ENCODE results near the gene C1orf232.

The C1orf232 gene

DNA sequence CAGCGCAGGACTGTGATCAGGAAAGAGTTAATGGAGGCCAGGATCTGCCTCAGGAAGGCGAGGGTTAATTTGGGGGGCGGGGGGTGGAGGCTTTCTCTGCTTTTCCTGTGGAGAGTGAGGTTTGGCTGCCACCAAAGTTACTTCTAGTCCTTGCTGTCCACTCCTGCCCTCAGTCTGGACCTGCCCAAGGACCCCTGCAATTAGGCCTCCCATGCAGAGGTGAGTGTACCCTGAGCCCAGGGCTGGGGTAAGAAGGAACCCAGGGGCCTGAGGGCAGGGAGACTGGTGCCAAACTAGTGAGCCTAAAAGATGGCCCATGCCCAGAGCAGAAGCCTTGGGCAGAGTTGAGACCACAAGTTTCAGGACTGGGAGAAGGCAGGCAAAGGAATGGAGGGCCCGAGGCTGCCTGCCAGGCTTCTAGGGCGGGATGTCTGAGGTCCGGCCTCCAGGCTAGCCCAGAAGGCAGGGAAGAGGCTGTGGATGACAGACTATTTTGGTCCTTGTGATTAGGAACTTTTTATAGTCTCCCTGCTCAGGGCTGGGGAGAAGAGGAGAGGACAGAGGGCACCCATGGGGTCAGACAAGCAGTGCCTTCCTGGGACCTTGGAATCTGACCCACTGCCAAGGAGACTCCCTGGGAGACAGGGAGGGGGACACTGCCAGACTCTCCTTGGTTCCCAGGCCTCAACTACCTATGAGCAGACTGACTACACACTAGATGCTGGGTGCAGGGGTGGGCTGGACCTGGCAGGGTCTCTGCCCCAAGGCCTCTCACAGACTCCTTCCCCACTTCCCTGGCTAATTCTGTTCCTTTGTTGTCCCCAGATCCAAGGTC, 9.6 kb downstream of the C1orf232 start, which contains the start of gene FAM110D:
Gene FAM110D (plus strand): TSS at position 172 of the 835 bp plus-strand sequence. CDS start 2,213 bp downstream, outside the sequence.
- 38% methylated on average over 6 of the region's 6 CpGs for WGBS

GRCh38 chr1:26158271-26158907, 10.4 kb downstream of the C1orf232 start:
- H2BK15ac ChIP-seq (ENCODE audit: low read depth, poor library complexity, severe bottlenecking) = no peak overlapping the region
- no peak overlapping the region for H2AFZ ChIP-seq (ENCODE audit: low read depth, low read length)
- H2BK12ac ChIP-seq (ENCODE audit: low read length in 2 of 2) = no peak overlapping the region
- H2BK120ac ChIP-seq (ENCODE audit: low read depth, low read length) = peak overlapping the region; percentile 13
- no peak overlapping the region for H3K27ac ChIP-seq (ENCODE audit: low read length, poor library complexity, severe bottlenecking)
- no peaks in the 10 kb centered on the region for H3K79me1 ChIP-seq (replicated peaks; ENCODE audit: low read length, poor library complexity, severe bottlenecking)
- no peak overlapping the region for H3K4ac ChIP-seq (ENCODE audit: low read depth in 1 of 2, low read length in 2 of 2)
- H3K4me3 ChIP-seq (ENCODE audit: insufficient read depth in 1 of 2, low read depth in 1 of 2, low read length in 2 of 2) = no peak overlapping the region
- no peak for DNase-seq
- no peak overlapping the region for H4K91ac ChIP-seq (ENCODE audit: low read length)
- H2BK5ac ChIP-seq (ENCODE audit: low read depth, low read length, poor library complexity, severe bottlenecking) = no peak overlapping the region
- no peak overlapping the region for H3K14ac ChIP-seq (ENCODE audit: low read length in 2 of 2)
- H3K23ac ChIP-seq (ENCODE audit: low read length in 2 of 2) = no peak overlapping the region
- no peak overlapping the region for H4K8ac ChIP-seq (ENCODE audit: low read length)
- H2AK5ac ChIP-seq (ENCODE audit: low read length, severe bottlenecking) = no peak overlapping the region
- H3K4me1 ChIP-seq (ENCODE audit: control insufficient read depth, insufficient read depth, low read depth, low read length) = peaks cover 16% of the 10 kb centered on the region
- H3K27me3 ChIP-seq (ENCODE audit: control insufficient read depth in 1 of 2, insufficient read depth in 1 of 2, low read length in 2 of 2) = peaks cover 80 to 87% of the 10 kb centered on the region in 2 experiments
- no peaks in the 10 kb centered on the region for H3K9me3 ChIP-seq (ENCODE audit: control insufficient read depth, low read length)
- no peak overlapping the region for H3K4me2 ChIP-seq (ENCODE audit: low read length, poor library complexity, severe bottlenecking)
- WGBS = 78% methylated on average over 5 of the region's 5 CpGs
- H3K18ac ChIP-seq (ENCODE audit: low read depth in 1 of 2, low read length in 2 of 2) = no peak overlapping the region
- H3K36me3 ChIP-seq (ENCODE audit: control insufficient read depth in 1 of 2, insufficient read depth in 2 of 2, low read depth in 1 of 2, low read length in 2 of 2) = no peaks in the 10 kb centered on the region
- H3K9ac ChIP-seq (ENCODE audit: low read length) = no peak overlapping the region

More for the DNA sequence above, 9.6 kb downstream of the C1orf232 start, which contains the start of gene FAM110D:
- peaks cover 79 to 86% of the 10 kb centered on the region in 2 experiments for H3K27me3 ChIP-seq (ENCODE audit: control insufficient read depth in 1 of 2, insufficient read depth in 1 of 2, low read length in 2 of 2)
- H4K91ac ChIP-seq (ENCODE audit: low read length) = peak within 1 kb of the TSS; percentile 18
- no peak for DNase-seq
- no peak within 1 kb of the TSS for H2AK5ac ChIP-seq (ENCODE audit: low read length, severe bottlenecking)
- no peak within 1 kb of the TSS for H3K4me2 ChIP-seq (ENCODE audit: low read length, poor library complexity, severe bottlenecking)
- H2BK15ac ChIP-seq (ENCODE audit: low read depth, poor library complexity, severe bottlenecking) = no peak within 1 kb of the TSS
- H4K8ac ChIP-seq (ENCODE audit: low read length) = no peak within 1 kb of the TSS
- H3K4me3 ChIP-seq (ENCODE audit: insufficient read depth in 1 of 2, low read depth in 1 of 2, low read length in 2 of 2) = no peak within 1 kb of the TSS
- no peaks in the 10 kb centered on the region for H3K79me1 ChIP-seq (replicated peaks; ENCODE audit: low read length, poor library complexity, severe bottlenecking)
- peak within 1 kb of the TSS; percentile 67 for H2AFZ ChIP-seq (ENCODE audit: low read depth, low read length)
- H2BK12ac ChIP-seq (ENCODE audit: low read length in 2 of 2) = peak within 1 kb of the TSS in 1 of 2 experiments; percentile 16
- peak within 1 kb of the TSS in 1 of 2 experiments; percentile 47 for H3K23ac ChIP-seq (ENCODE audit: low read length in 2 of 2)
- peaks cover 19% of the 10 kb centered on the region for H3K4me1 ChIP-seq (ENCODE audit: control insufficient read depth, insufficient read depth, low read depth, low read length)
- no peak within 1 kb of the TSS for H3K9ac ChIP-seq (ENCODE audit: low read length)
- no peaks in the 10 kb centered on the region for H3K9me3 ChIP-seq (ENCODE audit: control insufficient read depth, low read length)
- H3K4ac ChIP-seq (ENCODE audit: low read depth in 1 of 2, low read length in 2 of 2) = peak within 1 kb of the TSS; percentile 15 to 24
- H3K27ac ChIP-seq (ENCODE audit: low read length, poor library complexity, severe bottlenecking) = no peak within 1 kb of the TSS
- no peak within 1 kb of the TSS for H2BK5ac ChIP-seq (ENCODE audit: low read depth, low read length, poor library complexity, severe bottlenecking)
- no peak within 1 kb of the TSS for H3K14ac ChIP-seq (ENCODE audit: low read length in 2 of 2)
- peak within 1 kb of the TSS in 1 of 2 experiments; percentile 21 for H3K18ac ChIP-seq (ENCODE audit: low read depth in 1 of 2, low read length in 2 of 2)
- peak within 1 kb of the TSS; percentile 13 for H2BK120ac ChIP-seq (ENCODE audit: low read depth, low read length)
- no peaks in the 10 kb centered on the region for H3K36me3 ChIP-seq (ENCODE audit: control insufficient read depth in 1 of 2, insufficient read depth in 2 of 2, low read depth in 1 of 2, low read length in 2 of 2)

DNA sequence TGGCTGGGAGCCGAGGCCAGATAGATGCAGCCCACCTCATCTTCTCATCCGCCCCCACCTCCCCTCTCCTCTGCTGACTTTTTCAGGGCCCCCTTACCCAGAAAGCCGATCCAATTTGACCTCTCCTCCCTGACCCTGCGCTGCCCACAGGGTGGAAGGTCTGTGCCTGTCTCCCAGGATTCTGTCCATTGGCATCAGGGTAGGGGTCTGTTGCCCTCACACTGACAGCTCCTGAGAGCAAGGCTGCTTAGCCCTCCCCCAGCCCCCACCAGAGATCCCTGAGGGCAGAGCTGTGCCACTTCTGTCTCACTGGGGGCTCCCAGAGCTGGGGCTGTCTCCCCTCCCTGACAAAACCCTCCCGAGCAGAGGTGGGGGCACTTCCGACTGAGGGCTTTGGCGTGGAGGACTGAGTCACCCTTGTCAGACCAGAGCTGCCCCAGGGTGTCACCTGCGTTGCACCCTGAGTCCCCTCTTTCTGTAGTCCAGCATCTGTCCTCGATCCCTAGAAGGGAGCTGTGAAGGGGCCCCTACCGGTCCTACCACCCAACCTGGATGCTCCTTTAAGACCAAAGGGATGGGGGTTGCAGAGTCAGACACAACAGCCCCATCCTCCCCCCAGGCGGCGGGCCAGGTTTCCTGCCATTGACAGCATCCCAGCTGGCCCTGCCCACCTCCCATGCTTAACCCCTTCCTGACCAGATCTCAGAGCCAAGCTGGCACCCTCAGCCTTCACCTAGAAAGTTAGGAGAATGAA, 12.3 kb downstream of the C1orf232 start:
- H3K9me3 ChIP-seq (ENCODE audit: control insufficient read depth, low read length) = no peaks in the 10 kb centered on the region
- no peaks in the 10 kb centered on the region for H3K79me1 ChIP-seq (replicated peaks; ENCODE audit: low read length, poor library complexity, severe bottlenecking)
- no peak overlapping the region for H4K91ac ChIP-seq (ENCODE audit: low read length)
- peak overlapping the region; percentile 36 for H4K8ac ChIP-seq (ENCODE audit: low read length)
- H3K4me1 ChIP-seq (ENCODE audit: control insufficient read depth, insufficient read depth, low read depth, low read length) = peaks cover 10% of the 10 kb centered on the region
- no peak overlapping the region for H3K23ac ChIP-seq (ENCODE audit: low read length in 2 of 2)
- no peak overlapping the region for H3K14ac ChIP-seq (ENCODE audit: low read length in 2 of 2)
- no peak overlapping the region for H3K4me2 ChIP-seq (ENCODE audit: low read length, poor library complexity, severe bottlenecking)
- H2BK12ac ChIP-seq (ENCODE audit: low read length in 2 of 2) = no peak overlapping the region
- peaks cover 73 to 82% of the 10 kb centered on the region in 2 experiments for H3K27me3 ChIP-seq (ENCODE audit: control insufficient read depth in 1 of 2, insufficient read depth in 1 of 2, low read length in 2 of 2)
- no peak overlapping the region for H3K4ac ChIP-seq (ENCODE audit: low read depth in 1 of 2, low read length in 2 of 2)
- H3K4me3 ChIP-seq (ENCODE audit: insufficient read depth in 1 of 2, low read depth in 1 of 2, low read length in 2 of 2) = no peak overlapping the region
- H2BK15ac ChIP-seq (ENCODE audit: low read depth, poor library complexity, severe bottlenecking) = peak overlapping the region; percentile 73
- H2AFZ ChIP-seq (ENCODE audit: low read depth, low read length) = no peak overlapping the region
- no peak for DNase-seq
- WGBS = 14% methylated on average over 12 of the region's 12 CpGs
- no peak overlapping the region for H3K9ac ChIP-seq (ENCODE audit: low read length)
- H3K18ac ChIP-seq (ENCODE audit: low read depth in 1 of 2, low read length in 2 of 2) = peak overlapping the region in 1 of 2 experiments; percentile 5
- no peak overlapping the region for H2BK5ac ChIP-seq (ENCODE audit: low read depth, low read length, poor library complexity, severe bottlenecking)
- H2AK5ac ChIP-seq (ENCODE audit: low read length, severe bottlenecking) = no peak overlapping the region
- H3K36me3 ChIP-seq (ENCODE audit: control insufficient read depth in 1 of 2, insufficient read depth in 2 of 2, low read depth in 1 of 2, low read length in 2 of 2) = no peaks in the 10 kb centered on the region
- H2BK120ac ChIP-seq (ENCODE audit: low read depth, low read length) = no peak overlapping the region
- no peak overlapping the region for H3K27ac ChIP-seq (ENCODE audit: low read length, poor library complexity, severe bottlenecking)
